ENCODE data around the gene CCDC92B. TPM values are rescaled to one million over a fixed set of nuclear protein-coding genes. Genes with fewer than 3 reads are reported as not detected.
"Not testable (repeated sequence)": the region's sequence is repeated elsewhere in the genome, so short reads cannot be mapped to it uniquely, and the experiment has no call there.

CCDC92B gene
- total RNA-seq, 2 donors from 2014 or later: not detected

- DNase-seq (ENCODE audit: low spot score): no peak
Observed at GRCh38 chr17:2690165-2691068, 59.0 kb downstream of the CCDC92B start.

GRCh38 chr17:2689411-2690164 lies 59.9 kb downstream of the CCDC92B start:
- Mint-ChIP-seq H3K4me1 (ENCODE audit: low read depth in 2 of 2) (peaks cover 6 to 18% of the 10 kb centered on the region in 2 donors), H3K4me3 (peak overlapping the region; percentile 53), H3K36me3 (no peaks in the 10 kb centered on the region), H3K27me3 (no peaks in the 10 kb centered on the region), H3K9me3 (no peaks in the 10 kb centered on the region), H3K27ac (no peak overlapping the region)
- no peak for DNase-seq (ENCODE audit: low spot score)
- ATAC-seq: peak in 1 of 2 donors; percentile 66

More at GRCh38 chr17:2690165-2691068, 59.0 kb downstream of the CCDC92B start:
- Mint-ChIP-seq H3K27ac (no peak overlapping the region), H3K9me3 (no peaks in the 10 kb centered on the region), H3K27me3 (no peaks in the 10 kb centered on the region), H3K4me3 (no peak overlapping the region), H3K36me3 (no peaks in the 10 kb centered on the region), H3K4me1 (ENCODE audit: low read depth in 2 of 2) (peaks cover 6 to 18% of the 10 kb centered on the region in 2 donors)
- ATAC-seq: no peak

GRCh38 chr17:2688351-2689342 lies 60.8 kb downstream of the CCDC92B start:
- no peaks in the 10 kb centered on the region for H3K27me3 Mint-ChIP-seq
- peaks cover 6 to 13% of the 10 kb centered on the region in 2 donors for H3K4me1 Mint-ChIP-seq (ENCODE audit: low read depth in 2 of 2)
- no peaks in the 10 kb centered on the region for H3K36me3 Mint-ChIP-seq
- no peak overlapping the region for H3K27ac Mint-ChIP-seq
- H3K4me3 Mint-ChIP-seq: peak overlapping the region; percentile 53
- DNase-seq (ENCODE audit: low spot score) (no peak), ATAC-seq (no peak)
- H3K9me3 Mint-ChIP-seq: no peaks in the 10 kb centered on the region

- Mint-ChIP-seq H3K4me1 (ENCODE audit: low read depth in 2 of 2) (peaks cover 0 to 8% of the 10 kb centered on the region in 2 donors), H3K36me3 (peaks cover 3% of the 10 kb centered on the region), H3K9me3 (no peaks in the 10 kb centered on the region), H3K27me3 (no peaks in the 10 kb centered on the region), H3K4me3 (no peak overlapping the region), H3K27ac (no peak overlapping the region)
- ATAC-seq (no peak), DNase-seq (ENCODE audit: low spot score) (no peak)
Observed at GRCh38 chr17:2687074-2687418, 62.4 kb downstream of the CCDC92B start.

GRCh38 chr17:2685696-2686095 lies 63.8 kb downstream of the CCDC92B start:
- Mint-ChIP-seq H3K9me3 (no peaks in the 10 kb centered on the region), H3K36me3 (peaks cover 7% of the 10 kb centered on the region), H3K27me3 (no peaks in the 10 kb centered on the region), H3K4me1 (ENCODE audit: low read depth in 2 of 2) (peaks cover 0 to 8% of the 10 kb centered on the region in 2 donors), H3K4me3 (no peak overlapping the region), H3K27ac (no peak overlapping the region)
- ATAC-seq (no peak), DNase-seq (ENCODE audit: low spot score) (no peak)

- Mint-ChIP-seq H3K4me3 (no peak overlapping the region), H3K27me3 (no peaks in the 10 kb centered on the region), H3K4me1 (ENCODE audit: low read depth in 2 of 2) (peaks cover 0 to 8% of the 10 kb centered on the region in 2 donors), H3K27ac (no peak overlapping the region), H3K9me3 (no peaks in the 10 kb centered on the region), H3K36me3 (peaks cover 7% of the 10 kb centered on the region)
- ATAC-seq (no peak), DNase-seq (ENCODE audit: low spot score) (no peak)
Observed at GRCh38 chr17:2684549-2684948, 64.9 kb downstream of the CCDC92B start.

- H3K9me3 Mint-ChIP-seq: no peaks in the 10 kb centered on the region
- H3K4me3 Mint-ChIP-seq: no peak overlapping the region
- H3K27ac Mint-ChIP-seq: no peak overlapping the region
- peaks cover 13% of the 10 kb centered on the region for H3K36me3 Mint-ChIP-seq
- ATAC-seq: no peak
- H3K4me1 Mint-ChIP-seq (ENCODE audit: low read depth in 2 of 2): peaks cover 0 to 8% of the 10 kb centered on the region in 2 donors
- no peak for DNase-seq (ENCODE audit: low spot score)
- no peaks in the 10 kb centered on the region for H3K27me3 Mint-ChIP-seq
Observed at GRCh38 chr17:2683912-2684311, 65.5 kb downstream of the CCDC92B start.

- ATAC-seq: no peak
- Mint-ChIP-seq H3K9me3 (no peaks in the 10 kb centered on the region), H3K36me3 (peaks cover 13% of the 10 kb centered on the region)
Observed at GRCh38 chr17:2682176-2682938, 67.1 kb downstream of the CCDC92B start.

GRCh38 chr17:2681650-2682049 lies 67.8 kb downstream of the CCDC92B start:
- H3K36me3 Mint-ChIP-seq: peaks cover 13% of the 10 kb centered on the region
- no peaks in the 10 kb centered on the region for H3K9me3 Mint-ChIP-seq
- H3K4me1 Mint-ChIP-seq (ENCODE audit: low read depth in 2 of 2): peaks cover 0 to 5% of the 10 kb centered on the region in 2 donors
- H3K27ac Mint-ChIP-seq: no peak overlapping the region
- H3K4me3 Mint-ChIP-seq: no peak overlapping the region
- ATAC-seq (no peak), DNase-seq (ENCODE audit: low spot score) (no peak)
- no peaks in the 10 kb centered on the region for H3K27me3 Mint-ChIP-seq

More at GRCh38 chr17:2682176-2682938, 67.1 kb downstream of the CCDC92B start:
- no peak overlapping the region for H3K4me3 Mint-ChIP-seq
- no peak overlapping the region for H3K27ac Mint-ChIP-seq
- peaks cover 0 to 5% of the 10 kb centered on the region in 2 donors for H3K4me1 Mint-ChIP-seq (ENCODE audit: low read depth in 2 of 2)
- no peak for DNase-seq (ENCODE audit: low spot score)
- no peaks in the 10 kb centered on the region for H3K27me3 Mint-ChIP-seq

GRCh38 chr17:2680961-2681360 lies 68.5 kb downstream of the CCDC92B start:
- ATAC-seq: no peak
- H3K4me1 Mint-ChIP-seq (ENCODE audit: low read depth in 2 of 2): peaks cover 0 to 5% of the 10 kb centered on the region in 2 donors
- peaks cover 13% of the 10 kb centered on the region for H3K36me3 Mint-ChIP-seq
- H3K27me3 Mint-ChIP-seq: no peaks in the 10 kb centered on the region
- no peak overlapping the region for H3K4me3 Mint-ChIP-seq
- no peak for DNase-seq (ENCODE audit: low spot score)
- no peak overlapping the region for H3K27ac Mint-ChIP-seq
- no peaks in the 10 kb centered on the region for H3K9me3 Mint-ChIP-seq

- peaks cover 20% of the 10 kb centered on the region for H3K36me3 Mint-ChIP-seq
- not testable (repeated sequence) for ATAC-seq; DNase-seq (ENCODE audit: low spot score); H3K27me3 Mint-ChIP-seq; H3K9me3 Mint-ChIP-seq; H3K27ac Mint-ChIP-seq; H3K4me3 Mint-ChIP-seq; H3K4me1 Mint-ChIP-seq (ENCODE audit: low read depth in 2 of 2)
Observed at GRCh38 chr17:2679247-2679646, 70.2 kb downstream of the CCDC92B start.
